ENCODE data around the gene PATZ1.

The PATZ1 gene

DNA sequence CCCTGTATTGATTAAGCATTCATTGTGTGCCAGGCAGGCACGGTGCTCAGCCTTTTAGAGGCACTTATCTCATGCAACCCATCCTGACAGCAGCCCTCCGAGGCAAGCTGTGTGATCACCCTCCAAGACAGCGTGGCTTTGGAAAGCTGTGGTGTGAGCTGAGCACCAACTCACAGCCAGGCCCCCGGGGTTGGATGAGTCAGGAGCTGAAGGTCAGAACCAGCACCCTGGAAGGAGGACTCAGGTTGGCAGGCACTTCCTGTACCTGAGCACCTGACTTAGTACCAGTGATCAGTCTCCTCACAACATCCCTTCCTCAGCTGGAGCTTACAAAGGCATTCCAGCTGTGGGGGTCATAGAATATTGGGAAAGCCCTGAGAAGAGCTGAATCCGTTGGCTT is 9.0 kb downstream of the PATZ1 start:
- DNase-seq (ENCODE audit: low read depth) = no peak
- no peak overlapping the region for H3K4me3 ChIP-seq (ENCODE audit: low read depth, low read length)
- TF ChIP-seq, protein P1, sequence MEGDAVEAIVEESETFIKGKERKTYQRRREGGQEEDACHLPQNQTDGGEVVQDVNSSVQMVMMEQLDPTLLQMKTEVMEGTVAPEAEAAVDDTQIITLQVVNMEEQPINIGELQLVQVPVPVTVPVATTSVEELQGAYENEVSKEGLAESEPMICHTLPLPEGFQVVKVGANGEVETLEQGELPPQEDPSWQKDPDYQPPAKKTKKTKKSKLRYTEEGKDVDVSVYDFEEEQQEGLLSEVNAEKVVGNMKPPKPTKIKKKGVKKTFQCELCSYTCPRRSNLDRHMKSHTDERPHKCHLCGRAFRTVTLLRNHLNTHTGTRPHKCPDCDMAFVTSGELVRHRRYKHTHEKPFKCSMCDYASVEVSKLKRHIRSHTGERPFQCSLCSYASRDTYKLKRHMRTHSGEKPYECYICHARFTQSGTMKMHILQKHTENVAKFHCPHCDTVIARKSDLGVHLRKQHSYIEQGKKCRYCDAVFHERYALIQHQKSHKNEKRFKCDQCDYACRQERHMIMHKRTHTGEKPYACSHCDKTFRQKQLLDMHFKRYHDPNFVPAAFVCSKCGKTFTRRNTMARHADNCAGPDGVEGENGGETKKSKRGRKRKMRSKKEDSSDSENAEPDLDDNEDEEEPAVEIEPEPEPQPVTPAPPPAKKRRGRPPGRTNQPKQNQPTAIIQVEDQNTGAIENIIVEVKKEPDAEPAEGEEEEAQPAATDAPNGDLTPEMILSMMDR (IDR thresholded peaks at IDR 0.05; ENCODE audit: insufficient read depth, low read depth, low read length, missing control alignments) = no peak

GRCh38 chr22:31334329-31334728 is 11.8 kb downstream of the PATZ1 start:
- no peak overlapping the region for H3K4me3 ChIP-seq (ENCODE audit: low read depth, low read length)
- TF ChIP-seq, protein P1 (IDR thresholded peaks at IDR 0.05; ENCODE audit: insufficient read depth, low read depth, low read length, missing control alignments) = no peak
- DNase-seq (ENCODE audit: low read depth) = no peak

DNA sequence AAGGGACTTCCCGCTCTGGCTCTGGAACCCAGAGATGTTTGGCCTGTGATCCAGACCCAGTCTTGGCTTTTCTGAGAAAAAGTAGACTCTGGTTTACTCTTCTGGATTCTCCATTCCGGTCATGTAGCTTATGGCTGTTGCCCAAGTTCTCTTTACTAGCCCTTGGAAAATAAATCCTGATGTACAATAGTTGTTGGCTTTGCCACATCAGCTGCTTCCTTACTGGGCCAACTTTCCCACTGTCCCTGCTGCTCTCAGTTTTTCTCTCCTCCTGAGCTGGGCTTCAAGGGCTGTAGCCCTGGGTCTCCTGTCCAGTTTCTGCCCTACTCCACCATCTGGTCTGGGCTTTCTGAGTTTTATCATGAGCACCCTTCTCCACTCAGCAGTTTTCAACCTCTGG is 12.5 kb downstream of the PATZ1 start:
- TF ChIP-seq, protein P1 (IDR thresholded peaks at IDR 0.05; ENCODE audit: insufficient read depth, low read depth, low read length, missing control alignments) = no peak
- no peak for DNase-seq (ENCODE audit: low read depth)
- H3K4me3 ChIP-seq (ENCODE audit: low read depth, low read length) = no peak overlapping the region

- DNase-seq (ENCODE audit: low read depth) = no peak
- TF ChIP-seq, protein P1 (IDR thresholded peaks at IDR 0.05; ENCODE audit: insufficient read depth, low read depth, low read length, missing control alignments) = no peak
- H3K4me3 ChIP-seq (ENCODE audit: low read depth, low read length) = no peak overlapping the region
These were observed 13.3 kb downstream of the PATZ1 start for GRCh38 chr22:31332886-31333285.

- TF ChIP-seq, protein P1 (IDR thresholded peaks at IDR 0.05; ENCODE audit: insufficient read depth, low read depth, low read length, missing control alignments) = no peak
- DNase-seq (ENCODE audit: low read depth) = no peak
- H3K4me3 ChIP-seq (ENCODE audit: low read depth, low read length) = no peak overlapping the region
These were observed 14.1 kb downstream of the PATZ1 start for GRCh38 chr22:31332010-31332409.

DNA sequence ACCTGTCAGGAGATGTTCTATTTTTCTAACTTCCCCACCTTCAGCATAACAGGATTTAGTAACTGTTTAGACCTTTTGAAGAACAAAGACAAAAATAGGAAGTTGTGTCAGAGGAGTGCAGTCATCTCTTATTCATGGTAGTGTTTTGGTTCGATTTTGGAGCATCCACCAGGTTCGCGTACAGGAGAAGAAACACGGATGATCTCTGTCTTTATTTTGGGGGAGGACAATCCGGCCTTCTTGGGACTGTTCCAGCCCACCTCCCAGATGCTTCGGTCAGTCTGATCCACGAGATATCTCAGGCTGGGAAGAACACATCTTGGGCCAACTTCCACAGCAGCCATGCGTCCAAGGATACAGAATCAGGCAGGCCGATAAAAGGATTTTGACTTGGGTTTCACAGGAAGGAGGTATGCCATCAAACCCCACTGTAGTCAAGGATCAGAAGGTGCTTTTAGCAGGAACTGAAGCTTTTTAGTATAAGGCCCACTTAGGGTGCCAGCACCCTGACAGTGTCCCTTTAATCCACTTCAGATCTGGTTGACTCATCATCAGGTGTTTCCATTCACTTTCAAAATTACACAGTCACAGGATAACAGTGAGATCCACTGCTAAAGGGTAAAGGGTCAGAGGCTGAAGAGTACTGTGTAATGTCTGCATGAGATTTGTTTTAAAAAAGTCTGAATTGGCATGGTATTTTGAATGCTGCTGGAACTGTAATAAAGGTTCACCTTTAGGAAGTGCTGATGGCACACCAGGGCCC is 16.5 kb downstream of the PATZ1 start:
- H3K4me3 ChIP-seq (ENCODE audit: low read depth, low read length) = no peak overlapping the region
- no peak for DNase-seq (ENCODE audit: low read depth)
- TF ChIP-seq, protein P1 (IDR thresholded peaks at IDR 0.05; ENCODE audit: insufficient read depth, low read depth, low read length, missing control alignments) = no peak

DNA sequence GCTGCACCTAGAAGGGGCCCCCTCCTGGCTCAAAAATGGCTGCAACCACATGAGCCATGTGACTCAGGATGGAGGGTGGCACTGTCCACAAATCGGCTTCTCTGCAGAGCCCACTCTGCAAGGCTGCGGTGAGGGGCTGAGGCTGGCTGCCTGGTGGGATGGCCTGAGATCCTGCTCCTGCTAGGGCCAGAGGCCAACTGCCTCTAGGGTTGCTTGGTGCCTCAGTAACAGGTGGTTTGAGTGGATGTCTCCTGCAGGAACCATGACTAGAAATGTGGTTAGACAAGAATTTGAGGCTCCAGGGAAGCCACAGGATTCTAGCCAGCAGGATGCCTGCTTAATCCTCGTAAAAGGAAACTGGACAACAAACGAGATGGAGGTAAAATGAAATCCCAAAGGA is 17.1 kb downstream of the PATZ1 start:
- TF ChIP-seq, protein P1 (IDR thresholded peaks at IDR 0.05; ENCODE audit: insufficient read depth, low read depth, low read length, missing control alignments) = no peak
- DNase-seq (ENCODE audit: low read depth) = no peak
- H3K4me3 ChIP-seq (ENCODE audit: low read depth, low read length) = no peak overlapping the region

Data from GM12865 (cell line).